ENCODE data around the gene TH.

The TH gene

GRCh38 chr11:2163428-2163978 is 8.1 kb downstream of the TH start:
- H3F3A ChIP-seq (ENCODE audit: control insufficient read depth, insufficient read depth): no peaks in the 10 kb centered on the region
- no peaks in the 10 kb centered on the region for H3K4me1 ChIP-seq (ENCODE audit: control insufficient read depth, low read length)
- no peaks in the 10 kb centered on the region for H3K27me3 ChIP-seq (ENCODE audit: control insufficient read depth, low read length)
- no peak overlapping the region for H3K4me3 ChIP-seq (ENCODE audit: low read length)
- H3K79me2 ChIP-seq (ENCODE audit: control insufficient read depth, low read length): no peaks in the 10 kb centered on the region
- H3K36me3 ChIP-seq (ENCODE audit: control insufficient read depth, low read length): no peaks in the 10 kb centered on the region
- no peaks in the 10 kb centered on the region for H3K9me2 ChIP-seq (replicated peaks; ENCODE audit: control insufficient read depth, low read length)
- no peaks in the 10 kb centered on the region for H3K9me3 ChIP-seq (ENCODE audit: control insufficient read depth, insufficient read depth, low read length)
- no peak overlapping the region for H3K27ac ChIP-seq (ENCODE audit: low read depth, low read length)
- H4K20me1 ChIP-seq (ENCODE audit: control insufficient read depth, insufficient read depth, low read depth, low read length): no peaks in the 10 kb centered on the region
- no peak overlapping the region for H3K4me2 ChIP-seq (ENCODE audit: low read length)
- TF ChIP-seq EZH2phosphoT487 (IDR thresholded peaks at IDR 0.05; ENCODE audit: borderline replicate concordance, low read length) (no peak), CTCF (IDR thresholded peaks at IDR 0.05; ENCODE audit: low read depth, low read length, poor library complexity, severe bottlenecking) (no peak)

- Histone ChIP-seq H3K27me3 (ENCODE audit: control insufficient read depth, low read length) (no peaks in the 10 kb centered on the region), H3K79me2 (ENCODE audit: control insufficient read depth, low read length) (no peaks in the 10 kb centered on the region), H3K4me1 (ENCODE audit: control insufficient read depth, low read length) (no peaks in the 10 kb centered on the region), H3K4me3 (ENCODE audit: low read length) (no peak within 1 kb of the TSS), H3K9me2 (replicated peaks; ENCODE audit: control insufficient read depth, low read length) (no peaks in the 10 kb centered on the region), H3K9me3 (ENCODE audit: control insufficient read depth, insufficient read depth, low read length) (no peaks in the 10 kb centered on the region), H3K36me3 (ENCODE audit: control insufficient read depth, low read length) (no peaks in the 10 kb centered on the region), H3K4me2 (ENCODE audit: low read length) (no peak within 1 kb of the TSS), H3K27ac (ENCODE audit: low read depth, low read length) (no peak within 1 kb of the TSS), H3F3A (ENCODE audit: control insufficient read depth, insufficient read depth) (no peaks in the 10 kb centered on the region), H4K20me1 (ENCODE audit: control insufficient read depth, insufficient read depth, low read depth, low read length) (no peaks in the 10 kb centered on the region)
- no peak for TF ChIP-seq EZH2phosphoT487 (IDR thresholded peaks at IDR 0.05; ENCODE audit: borderline replicate concordance, low read length)
- TF ChIP-seq CTCF (IDR thresholded peaks at IDR 0.05; ENCODE audit: low read depth, low read length, poor library complexity, severe bottlenecking): no peak
These were observed 10.8 kb downstream of the TH start, which contains the start of gene INS for GRCh38 chr11:2160736-2161259. INS (minus strand) TSS chr11:2161209; CDS start chr11:2160971, 238 bp downstream.

- H4K20me1 ChIP-seq (ENCODE audit: control insufficient read depth, insufficient read depth, low read depth, low read length): no peaks in the 10 kb centered on the region
- H3K9me3 ChIP-seq (ENCODE audit: control insufficient read depth, insufficient read depth, low read length): no peaks in the 10 kb centered on the region
- H3K79me2 ChIP-seq (ENCODE audit: control insufficient read depth, low read length): no peaks in the 10 kb centered on the region
- no peak overlapping the region for H3K27ac ChIP-seq (ENCODE audit: low read depth, low read length)
- no peaks in the 10 kb centered on the region for H3F3A ChIP-seq (ENCODE audit: control insufficient read depth, insufficient read depth)
- no peaks in the 10 kb centered on the region for H3K36me3 ChIP-seq (ENCODE audit: control insufficient read depth, low read length)
- H3K4me3 ChIP-seq (ENCODE audit: low read length): no peak overlapping the region
- TF ChIP-seq CTCF (IDR thresholded peaks at IDR 0.05; ENCODE audit: low read depth, low read length, poor library complexity, severe bottlenecking) (no peak), EZH2phosphoT487 (IDR thresholded peaks at IDR 0.05; ENCODE audit: borderline replicate concordance, low read length) (no peak)
- H3K9me2 ChIP-seq (replicated peaks; ENCODE audit: control insufficient read depth, low read length): no peaks in the 10 kb centered on the region
- H3K4me2 ChIP-seq (ENCODE audit: low read length): no peak overlapping the region
- H3K4me1 ChIP-seq (ENCODE audit: control insufficient read depth, low read length): no peaks in the 10 kb centered on the region
- H3K27me3 ChIP-seq (ENCODE audit: control insufficient read depth, low read length): no peaks in the 10 kb centered on the region
These were observed 11.8 kb downstream of the TH start for GRCh38 chr11:2159536-2160413.

Measured in DOHH2 (cell line).